PC-3 (cell line): ENCODE measurements around the gene PPP1R9B. TPM values are rescaled to one million over a fixed set of nuclear protein-coding genes. Genes with fewer than 3 reads are reported as not detected.

ENCODE experiments used
- ATAC-seq: fragments of 200-7000 bp; cut with Tn5 transposase; 2 replicates; pipeline ENCODE4 v1.9.1; 2020; ENCODE audit warnings: mild to moderate bottlenecking, moderate library complexity
- BruUV-seq: library from RNA; stranded (reverse); fragments of 400-500 nt; replicated peaks from 2 replicates; lab custom pipeline; 2021; lab: Mats Ljungman, UMichigan
- CTCF ChIA-PET: fragments of 300-600 bp; sonication (Branson Sonifier 250); formaldehyde crosslinking; loops from one replicate; lab custom pipeline; 2022; ENCODE audit warnings: antibody characterized with exemption; lab: Charles Lee
- POLR2A ChIA-PET: fragments of 300-600 bp; sonication (Branson Sonifier 250); formaldehyde crosslinking; loops from one replicate; lab custom pipeline; 2022; ENCODE audit warnings: antibody characterized with exemption; ENCODE audit not compliant: unreplicated experiment; lab: Charles Lee
- DNase-seq: peaks from one replicate; pipeline ENCODE4 v3.0.0-alpha.2; 2015
- H2AFZ ChIP-seq: fragments of 300-600 bp; sonication (generic); 2 replicates; pipeline ENCODE4 v1.6.0; 2016; ENCODE audit warnings: antibody characterized with exemption, low read length
- H3F3A ChIP-seq: fragments of 300-600 bp; sonication (generic); one replicate; pipeline ENCODE4 v1.6.0; 2017; ENCODE audit warnings: antibody characterized with exemption, low read length, control low read depth, mild to moderate bottlenecking; ENCODE audit not compliant: unreplicated experiment
- H3K27ac ChIP-seq: fragments of 300-600 bp; sonication (generic); 2 replicates; pipeline ENCODE4 v1.5.1; 2016; ENCODE audit warnings: mild to moderate bottlenecking, low read length
- H3K27me3 ChIP-seq: fragments of 300-600 bp; sonication (generic); 2 replicates; pipeline ENCODE4 v1.6.1; 2016; ENCODE audit warnings: low read length, mixed read lengths
- H3K36me3 ChIP-seq: fragments of 300-600 bp; sonication (generic); 2 replicates; pipeline ENCODE4 v1.6.1; 2016; ENCODE audit warnings: low read depth, mixed run types, low read length, mixed read lengths
- H3K4me1 ChIP-seq: fragments of 300-600 bp; sonication (generic); 2 replicates; pipeline ENCODE4 v1.5.1; 2016; ENCODE audit warnings: low read length; ENCODE audit not compliant: insufficient read depth
- H3K4me2 ChIP-seq: fragments of 300-600 bp; sonication (generic); 2 replicates; pipeline ENCODE4 v1.6.0; 2016; ENCODE audit warnings: low read length
- H3K4me3 ChIP-seq: fragments of 300-600 bp; sonication (generic); 2 replicates; pipeline ENCODE4 v1.5.1; 2016; ENCODE audit warnings: mild to moderate bottlenecking, low read length, mixed read lengths
- H3K79me2 ChIP-seq: fragments of 300-600 bp; sonication (generic); 2 replicates; pipeline ENCODE4 v1.6.1; 2017; ENCODE audit warnings: low read length, mixed read lengths
- H3K9ac ChIP-seq: fragments of 300-600 bp; sonication (generic); 2 replicates; pipeline ENCODE4 v1.6.0; 2016; ENCODE audit warnings: mild to moderate bottlenecking, low read length
- H3K9me2 ChIP-seq: fragments of 300-600 bp; sonication (generic); replicated peaks from 2 replicates; pipeline ENCODE4 v1.6.1; 2016; ENCODE audit warnings: mixed run types, low read length, mixed read lengths
- H3K9me3 ChIP-seq: fragments of 300-600 bp; sonication (generic); 2 replicates; pipeline ENCODE4 v1.6.1; 2016; ENCODE audit warnings: low read length, mixed read lengths
- H4K20me1 ChIP-seq: fragments of 300-600 bp; sonication (generic); 2 replicates; pipeline ENCODE4 v1.6.1; 2016; ENCODE audit warnings: low read length, mixed read lengths
- EZH2 ChIP-seq: fragments of 300-600 bp; sonication (generic); IDR thresholded peaks from one replicate; pipeline ENCODE4 v1.6.1; 2017; ENCODE audit warnings: antibody characterized with exemption, mild to moderate bottlenecking, low read length; ENCODE audit not compliant: unreplicated experiment
- EZH2phosphoT487 ChIP-seq: fragments of 300-600 bp; sonication (generic); IDR thresholded peaks from 2 replicates; pipeline ENCODE4 v1.6.1; 2018; ENCODE audit warnings: mild to moderate bottlenecking, antibody characterized with exemption, low read length, borderline replicate concordance
- intact Hi-C: fragments of 100-400 bp; cut with micrococcal nuclease; formaldehyde crosslinking; loops from 2 replicates; pipeline ENCODE4 v1.9.0; 2023
- total RNA-seq: library from RNA; depleted of rRNA; stranded (reverse); fragments of >200 nt; gene quantifications from 2 replicates; pipeline ENCODE4 v1.2.3, GENCODE V29; 2014
- TF ChIP-seq, protein P1 (sequence below): fragments of 300-600 bp; sonication (generic); conservative IDR thresholded peaks from 2 replicates; pipeline ENCODE4 v1.5.1; 2017; ENCODE audit warnings: antibody characterized with exemption, low read depth, mild to moderate bottlenecking, low read length

PPP1R9B gene
- total RNA-seq, 1 experiment from 2014 or later = 67.7 TPM

DNA sequence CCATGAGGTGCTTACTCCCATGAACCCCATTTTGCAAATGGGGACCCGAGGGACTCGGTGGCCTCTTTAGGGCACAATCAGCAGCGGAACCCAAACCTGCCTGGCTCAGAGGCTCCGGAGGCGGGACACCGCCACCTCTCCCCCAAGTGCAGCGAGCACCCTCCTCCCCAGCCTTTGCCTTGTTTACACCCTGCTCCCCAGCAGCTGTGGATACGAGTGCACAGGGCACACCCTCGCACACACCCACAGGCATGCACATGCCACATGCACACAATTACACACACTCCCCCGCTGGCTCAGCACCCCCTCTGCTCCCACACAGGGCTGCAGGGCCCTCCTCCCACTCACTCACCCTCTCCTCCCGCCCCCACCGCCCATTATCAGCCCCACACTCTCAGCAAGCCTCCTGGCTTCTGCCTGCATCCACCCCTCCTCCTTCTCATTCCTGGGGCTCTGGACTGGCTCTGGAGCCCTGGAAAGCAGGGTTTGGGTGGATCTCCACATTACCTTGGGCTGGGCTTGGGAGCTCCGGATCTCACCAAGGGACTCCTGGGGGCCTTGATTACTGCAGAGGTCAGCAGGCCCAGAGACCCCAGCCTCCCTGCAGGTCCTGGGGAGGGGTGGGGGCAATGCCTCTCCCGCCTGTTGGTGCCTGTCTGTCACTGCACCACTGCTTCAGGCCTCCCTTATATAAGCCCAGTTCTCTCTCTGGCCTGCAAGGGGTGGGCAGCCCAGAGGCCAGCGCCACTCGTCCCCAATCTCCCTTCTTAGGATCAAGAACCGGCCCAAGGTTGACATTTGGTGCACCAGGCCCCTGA is 48.9 kb downstream of the PPP1R9B start:
- H3F3A ChIP-seq = no peaks in the 10 kb centered on the region
- no peaks in the 10 kb centered on the region; the same call in 1 of the 2 replicates for H3K36me3 ChIP-seq
- no TSS peak for BruUV-seq
- ChIA-PET POLR2A (no interaction called here), CTCF (no interaction called here)
- H3K9me2 ChIP-seq = no peaks in the 10 kb centered on the region
- intact Hi-C loops = no loop called here
- no peak overlapping the region for H3K9ac ChIP-seq
- H3K4me2 ChIP-seq = no peak overlapping the region
- H3K9me3 ChIP-seq = no peaks in the 10 kb centered on the region
- H3K4me1 ChIP-seq = 0 out of 2 replicates have a peak, but pooled peaks cover 5% of the 10 kb centered on the region
- H3K4me3 ChIP-seq = no peak overlapping the region
- no peak for TF ChIP-seq EZH2
- TF ChIP-seq, protein P1, sequence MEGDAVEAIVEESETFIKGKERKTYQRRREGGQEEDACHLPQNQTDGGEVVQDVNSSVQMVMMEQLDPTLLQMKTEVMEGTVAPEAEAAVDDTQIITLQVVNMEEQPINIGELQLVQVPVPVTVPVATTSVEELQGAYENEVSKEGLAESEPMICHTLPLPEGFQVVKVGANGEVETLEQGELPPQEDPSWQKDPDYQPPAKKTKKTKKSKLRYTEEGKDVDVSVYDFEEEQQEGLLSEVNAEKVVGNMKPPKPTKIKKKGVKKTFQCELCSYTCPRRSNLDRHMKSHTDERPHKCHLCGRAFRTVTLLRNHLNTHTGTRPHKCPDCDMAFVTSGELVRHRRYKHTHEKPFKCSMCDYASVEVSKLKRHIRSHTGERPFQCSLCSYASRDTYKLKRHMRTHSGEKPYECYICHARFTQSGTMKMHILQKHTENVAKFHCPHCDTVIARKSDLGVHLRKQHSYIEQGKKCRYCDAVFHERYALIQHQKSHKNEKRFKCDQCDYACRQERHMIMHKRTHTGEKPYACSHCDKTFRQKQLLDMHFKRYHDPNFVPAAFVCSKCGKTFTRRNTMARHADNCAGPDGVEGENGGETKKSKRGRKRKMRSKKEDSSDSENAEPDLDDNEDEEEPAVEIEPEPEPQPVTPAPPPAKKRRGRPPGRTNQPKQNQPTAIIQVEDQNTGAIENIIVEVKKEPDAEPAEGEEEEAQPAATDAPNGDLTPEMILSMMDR = no peak
- TF ChIP-seq EZH2phosphoT487 = no peak
- H4K20me1 ChIP-seq = no peaks in the 10 kb centered on the region
- H3K27ac ChIP-seq = no peak overlapping the region
- H2AFZ ChIP-seq = no peak overlapping the region
- no peaks in the 10 kb centered on the region for H3K27me3 ChIP-seq
- ATAC-seq = peak; percentile 28
- no peaks in the 10 kb centered on the region for H3K79me2 ChIP-seq
- no peak for DNase-seq

DNA sequence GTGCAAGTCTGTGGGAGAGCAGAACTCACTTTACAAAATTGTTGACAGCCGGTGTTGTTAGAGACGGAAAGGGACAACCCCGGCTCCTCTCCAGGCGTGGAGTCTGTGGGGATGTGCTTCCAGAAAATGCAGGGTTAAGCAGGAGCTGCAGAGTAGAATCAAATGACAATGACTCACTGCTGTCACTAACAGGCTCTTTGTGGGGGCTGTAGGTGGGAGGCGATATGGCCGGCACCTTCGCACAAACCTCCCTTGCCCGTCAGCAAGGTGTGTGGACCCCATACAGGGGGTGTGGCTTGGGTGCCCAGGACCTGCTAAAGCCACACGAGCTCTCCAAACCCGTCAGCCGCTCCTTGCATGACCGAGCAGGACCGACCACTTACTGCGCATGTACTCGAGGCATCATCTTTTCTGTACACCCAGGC is 49.5 kb downstream of the PPP1R9B start:
- CTCF ChIA-PET = no interaction called here
- H3K9ac ChIP-seq = no peak overlapping the region

More for the DNA sequence above, 49.5 kb downstream of the PPP1R9B start:
- BruUV-seq = no TSS peak
- Histone ChIP-seq H3K4me3 (no peak overlapping the region), H4K20me1 (no peaks in the 10 kb centered on the region), H3K79me2 (peaks cover 3% of the 10 kb centered on the region; the same call in 1 of the 2 replicates), H3F3A (no peaks in the 10 kb centered on the region), H3K9me2 (no peaks in the 10 kb centered on the region), H2AFZ (no peak overlapping the region), H3K9me3 (no peaks in the 10 kb centered on the region), H3K27ac (no peak overlapping the region), H3K4me2 (no peak overlapping the region), H3K4me1 (peaks cover 8% of the 10 kb centered on the region; the same call in 1 of the 2 replicates), H3K27me3 (no peaks in the 10 kb centered on the region), H3K36me3 (no peaks in the 10 kb centered on the region; the same call in 1 of the 2 replicates)
- TF ChIP-seq, protein P1 = no peak
- no peak for TF ChIP-seq EZH2phosphoT487
- TF ChIP-seq EZH2 = no peak
- no peak; the same call in 1 of the 2 replicates for ATAC-seq
- intact Hi-C loops = no loop called here
- DNase-seq = no peak
- POLR2A ChIA-PET = no interaction called here
